Measurements from ENCODE around the gene TIRAP. TPM values are rescaled to one million over a fixed set of nuclear protein-coding genes. Genes with fewer than 3 reads are reported as not detected.

Gene TIRAP
- total RNA-seq, 1 donor from 2014 or later, result 2.1 TPM

DNA sequence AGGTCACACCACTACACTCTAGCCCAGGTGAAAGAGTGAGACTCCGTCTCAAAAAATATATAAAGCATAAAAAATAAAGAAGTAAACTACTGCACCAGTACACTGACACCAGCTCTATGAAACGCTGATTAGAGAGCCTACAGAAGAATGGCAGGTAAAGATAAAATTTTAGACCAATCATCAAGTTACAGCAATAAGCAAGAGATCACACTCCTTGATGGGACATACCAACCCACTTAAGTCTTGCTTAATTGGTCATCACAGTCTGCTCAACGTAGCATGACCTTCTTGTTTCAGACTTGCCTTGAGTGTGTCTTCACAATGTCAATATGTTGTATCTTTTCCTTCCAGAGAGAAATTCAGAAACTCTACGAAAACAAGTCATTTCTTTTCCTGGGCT is 26.7 kb upstream of the TIRAP start:
- FAIRE-seq, result no peak
- H3K36me3 ChIP-seq (ENCODE audit: control insufficient read depth, insufficient read depth, low read length), result peaks cover 6% of the 10 kb centered on the region
- TF ChIP-seq, protein P1, sequence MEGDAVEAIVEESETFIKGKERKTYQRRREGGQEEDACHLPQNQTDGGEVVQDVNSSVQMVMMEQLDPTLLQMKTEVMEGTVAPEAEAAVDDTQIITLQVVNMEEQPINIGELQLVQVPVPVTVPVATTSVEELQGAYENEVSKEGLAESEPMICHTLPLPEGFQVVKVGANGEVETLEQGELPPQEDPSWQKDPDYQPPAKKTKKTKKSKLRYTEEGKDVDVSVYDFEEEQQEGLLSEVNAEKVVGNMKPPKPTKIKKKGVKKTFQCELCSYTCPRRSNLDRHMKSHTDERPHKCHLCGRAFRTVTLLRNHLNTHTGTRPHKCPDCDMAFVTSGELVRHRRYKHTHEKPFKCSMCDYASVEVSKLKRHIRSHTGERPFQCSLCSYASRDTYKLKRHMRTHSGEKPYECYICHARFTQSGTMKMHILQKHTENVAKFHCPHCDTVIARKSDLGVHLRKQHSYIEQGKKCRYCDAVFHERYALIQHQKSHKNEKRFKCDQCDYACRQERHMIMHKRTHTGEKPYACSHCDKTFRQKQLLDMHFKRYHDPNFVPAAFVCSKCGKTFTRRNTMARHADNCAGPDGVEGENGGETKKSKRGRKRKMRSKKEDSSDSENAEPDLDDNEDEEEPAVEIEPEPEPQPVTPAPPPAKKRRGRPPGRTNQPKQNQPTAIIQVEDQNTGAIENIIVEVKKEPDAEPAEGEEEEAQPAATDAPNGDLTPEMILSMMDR (IDR thresholded peaks at IDR 0.05; ENCODE audit: insufficient read depth, low read length, severe bottlenecking), result no peak
- H3K4me3 ChIP-seq (ENCODE audit: low read depth, low read length), result no peak overlapping the region
- no peak for DNase-seq (ENCODE audit: low read depth)
- no peaks in the 10 kb centered on the region for H3K27me3 ChIP-seq (ENCODE audit: control insufficient read depth, insufficient read depth, low read length)

DNA sequence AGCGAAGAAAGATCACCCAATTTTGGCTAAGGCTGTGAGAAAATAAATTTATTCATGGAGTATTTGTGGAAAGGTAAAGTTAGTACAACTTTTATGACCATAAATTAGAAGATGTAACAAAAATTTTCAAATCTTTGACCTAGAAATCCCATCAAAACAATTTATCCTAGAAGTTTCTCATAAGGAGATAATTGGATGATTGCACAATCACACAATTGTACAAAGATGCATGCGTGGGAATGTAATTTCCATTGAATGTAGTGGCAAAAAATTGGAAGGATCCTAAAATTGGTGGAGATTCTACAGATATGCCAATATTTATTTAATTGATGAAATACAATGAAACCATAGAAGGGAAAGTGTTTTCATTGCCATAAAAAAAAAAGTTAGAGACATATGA is 25.7 kb upstream of the TIRAP start:
- peaks cover 5% of the 10 kb centered on the region for H3K36me3 ChIP-seq (ENCODE audit: control insufficient read depth, insufficient read depth, low read length)
- FAIRE-seq, result no peak
- DNase-seq (ENCODE audit: low read depth), result no peak
- TF ChIP-seq, protein P1 (IDR thresholded peaks at IDR 0.05; ENCODE audit: insufficient read depth, low read length, severe bottlenecking), result no peak
- no peaks in the 10 kb centered on the region for H3K27me3 ChIP-seq (ENCODE audit: control insufficient read depth, insufficient read depth, low read length)
- no peak overlapping the region for H3K4me3 ChIP-seq (ENCODE audit: low read depth, low read length)

DNA sequence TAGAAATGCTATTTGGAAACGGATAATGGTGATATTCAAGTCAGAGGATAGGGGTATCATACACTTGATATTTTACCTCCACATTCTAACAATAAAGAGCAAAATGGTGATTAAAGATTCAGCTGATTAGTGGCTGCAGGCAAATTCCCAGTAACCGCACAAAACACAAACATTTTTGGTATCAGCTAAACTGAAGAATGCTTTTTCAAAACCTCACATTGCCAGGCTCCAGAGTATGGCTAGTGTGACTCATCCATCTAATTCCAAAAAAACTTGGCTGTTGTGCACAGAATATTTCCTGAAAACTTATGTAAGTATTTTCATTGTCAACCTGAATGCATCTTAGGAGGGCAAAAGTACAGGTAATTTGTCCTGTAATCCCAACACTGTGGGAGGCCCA is 25.1 kb upstream of the TIRAP start:
- Histone ChIP-seq H3K4me3 (ENCODE audit: low read depth, low read length) (no peak overlapping the region), H3K36me3 (ENCODE audit: control insufficient read depth, insufficient read depth, low read length) (peaks cover 5% of the 10 kb centered on the region), H3K27me3 (ENCODE audit: control insufficient read depth, insufficient read depth, low read length) (no peaks in the 10 kb centered on the region)
- DNase-seq (ENCODE audit: low read depth), result no peak
- TF ChIP-seq, protein P1 (IDR thresholded peaks at IDR 0.05; ENCODE audit: insufficient read depth, low read length, severe bottlenecking), result no peak
- no peak for FAIRE-seq

DNA sequence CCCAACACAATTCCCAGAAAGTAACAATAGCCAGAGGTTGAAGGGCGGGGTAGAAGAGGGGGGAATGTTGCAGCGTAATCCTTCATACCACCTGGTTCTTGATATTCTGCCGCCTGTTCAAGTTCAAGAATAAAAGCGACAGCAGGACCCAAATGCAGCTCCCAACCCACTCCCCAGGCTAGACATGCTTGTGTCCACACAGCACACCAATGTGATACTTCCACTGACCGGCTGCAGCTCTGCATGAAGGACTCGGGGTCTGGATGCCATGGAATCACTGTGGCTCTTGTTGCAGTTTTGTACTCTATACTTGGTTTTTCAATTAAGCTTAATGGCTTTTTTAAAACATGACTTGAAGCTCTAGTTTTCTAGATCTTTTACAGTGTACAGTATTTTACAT is 20.7 kb upstream of the TIRAP start:
- H3K36me3 ChIP-seq (ENCODE audit: control insufficient read depth, insufficient read depth, low read length), result peaks cover 38% of the 10 kb centered on the region
- DNase-seq (ENCODE audit: low read depth), result no peak
- TF ChIP-seq, protein P1 (IDR thresholded peaks at IDR 0.05; ENCODE audit: insufficient read depth, low read length, severe bottlenecking), result no peak
- FAIRE-seq, result no peak
- no peak overlapping the region for H3K4me3 ChIP-seq (ENCODE audit: low read depth, low read length)
- H3K27me3 ChIP-seq (ENCODE audit: control insufficient read depth, insufficient read depth, low read length), result no peaks in the 10 kb centered on the region

DNA sequence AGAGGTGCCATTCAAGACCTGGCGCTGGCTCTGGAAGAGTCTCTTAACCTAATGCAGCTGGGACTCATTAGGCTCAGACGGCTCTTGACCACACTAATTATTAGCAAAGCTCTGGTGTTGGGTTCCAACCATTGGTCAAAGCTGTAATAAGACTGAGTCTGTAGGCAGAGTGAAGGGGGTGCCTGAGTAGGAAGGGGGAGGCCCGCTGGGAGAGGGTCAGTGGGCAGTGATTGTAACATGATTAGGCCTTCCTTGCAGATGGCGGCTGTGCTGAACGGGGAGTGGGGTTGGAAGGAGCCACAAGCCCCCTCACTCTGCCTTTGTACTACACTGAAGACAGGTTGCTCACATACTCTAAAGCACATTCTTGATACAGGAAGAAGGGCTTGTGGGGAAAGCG is 19.4 kb upstream of the TIRAP start:
- Histone ChIP-seq H3K4me3 (ENCODE audit: low read depth, low read length) (no peak overlapping the region), H3K27me3 (ENCODE audit: control insufficient read depth, insufficient read depth, low read length) (no peaks in the 10 kb centered on the region), H3K36me3 (ENCODE audit: control insufficient read depth, insufficient read depth, low read length) (peaks cover 39% of the 10 kb centered on the region)
- TF ChIP-seq, protein P1 (IDR thresholded peaks at IDR 0.05; ENCODE audit: insufficient read depth, low read length, severe bottlenecking), result no peak
- DNase-seq (ENCODE audit: low read depth) (no peak), FAIRE-seq (no peak)

DNA sequence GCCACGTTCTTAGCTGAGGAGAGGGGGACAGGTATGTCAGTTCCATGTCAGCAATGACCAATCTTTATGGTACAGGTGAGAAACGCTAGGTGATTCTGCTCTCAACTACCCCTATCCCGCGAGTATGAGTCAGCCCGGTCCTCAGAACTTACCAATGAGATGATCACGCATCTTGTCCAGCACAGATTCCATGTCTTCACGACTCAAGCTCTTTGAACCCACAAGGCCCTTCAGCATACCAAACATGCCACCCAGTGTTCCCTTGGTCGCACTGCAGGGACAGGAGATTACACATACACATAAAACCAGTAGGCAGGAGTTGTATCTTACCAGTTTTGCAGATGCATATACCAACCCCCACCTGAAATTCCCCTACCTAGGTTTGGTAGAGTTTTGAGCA is 17.1 kb upstream of the TIRAP start:
- TF ChIP-seq, protein P1 (IDR thresholded peaks at IDR 0.05; ENCODE audit: insufficient read depth, low read length, severe bottlenecking), result no peak
- DNase-seq (ENCODE audit: low read depth) (no peak), FAIRE-seq (no peak)
- H3K27me3 ChIP-seq (ENCODE audit: control insufficient read depth, insufficient read depth, low read length), result no peaks in the 10 kb centered on the region
- H3K4me3 ChIP-seq (ENCODE audit: low read depth, low read length), result no peak overlapping the region
- peaks cover 39% of the 10 kb centered on the region for H3K36me3 ChIP-seq (ENCODE audit: control insufficient read depth, insufficient read depth, low read length)

Measured in bronchial epithelial cell (primary cell).